ENCODE measurements around the gene TCP1.

DNA sequence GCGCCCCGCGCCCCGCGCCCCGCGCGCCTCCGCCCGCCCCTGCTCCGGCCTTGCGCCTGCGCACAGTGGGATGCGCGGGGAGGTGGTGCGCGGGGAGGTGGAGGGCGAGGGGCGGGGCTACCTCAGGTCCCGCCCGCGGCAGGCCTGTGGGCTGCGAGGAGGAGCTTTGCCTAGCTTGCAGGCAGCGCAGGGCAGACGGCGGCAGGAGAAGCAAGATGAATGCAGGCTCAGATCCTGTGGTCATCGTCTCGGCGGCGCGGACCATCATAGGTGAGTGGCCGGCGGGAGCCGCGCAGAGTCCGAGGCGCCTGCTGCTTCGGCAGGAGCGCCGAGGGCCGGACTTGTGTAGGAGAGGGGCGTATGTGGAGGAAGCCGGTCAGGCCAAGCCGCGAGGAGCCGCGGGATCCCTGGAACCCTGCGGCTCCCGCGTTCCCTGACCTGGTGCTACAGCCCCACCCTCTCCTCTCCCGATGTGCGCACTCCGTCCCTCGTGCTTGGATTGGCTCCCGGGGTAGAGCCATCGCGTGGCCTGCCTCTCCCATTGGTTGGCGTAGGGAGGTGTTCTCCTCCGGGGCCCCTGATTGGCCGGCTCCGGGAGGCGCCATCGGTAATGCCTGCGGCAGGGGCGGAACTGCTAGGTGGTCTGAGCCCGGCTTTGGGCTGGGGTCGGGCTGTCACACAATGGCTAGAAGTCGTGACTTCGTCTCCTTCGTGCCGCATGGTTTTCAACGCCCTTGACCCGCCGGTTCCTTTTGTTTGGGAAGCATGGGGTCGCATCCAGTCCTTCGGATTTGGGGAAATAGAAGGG is 27.3 kb downstream of the TCP1 start, which contains the start of gene ACAT2:
- TF ChIP-seq, protein P1, sequence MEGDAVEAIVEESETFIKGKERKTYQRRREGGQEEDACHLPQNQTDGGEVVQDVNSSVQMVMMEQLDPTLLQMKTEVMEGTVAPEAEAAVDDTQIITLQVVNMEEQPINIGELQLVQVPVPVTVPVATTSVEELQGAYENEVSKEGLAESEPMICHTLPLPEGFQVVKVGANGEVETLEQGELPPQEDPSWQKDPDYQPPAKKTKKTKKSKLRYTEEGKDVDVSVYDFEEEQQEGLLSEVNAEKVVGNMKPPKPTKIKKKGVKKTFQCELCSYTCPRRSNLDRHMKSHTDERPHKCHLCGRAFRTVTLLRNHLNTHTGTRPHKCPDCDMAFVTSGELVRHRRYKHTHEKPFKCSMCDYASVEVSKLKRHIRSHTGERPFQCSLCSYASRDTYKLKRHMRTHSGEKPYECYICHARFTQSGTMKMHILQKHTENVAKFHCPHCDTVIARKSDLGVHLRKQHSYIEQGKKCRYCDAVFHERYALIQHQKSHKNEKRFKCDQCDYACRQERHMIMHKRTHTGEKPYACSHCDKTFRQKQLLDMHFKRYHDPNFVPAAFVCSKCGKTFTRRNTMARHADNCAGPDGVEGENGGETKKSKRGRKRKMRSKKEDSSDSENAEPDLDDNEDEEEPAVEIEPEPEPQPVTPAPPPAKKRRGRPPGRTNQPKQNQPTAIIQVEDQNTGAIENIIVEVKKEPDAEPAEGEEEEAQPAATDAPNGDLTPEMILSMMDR (IDR thresholded peaks at IDR 0.05) = no peak
- no peak for TF ChIP-seq POLR2A (IDR thresholded peaks at IDR 0.05)

All from breast epithelium (tissue), 3 donors.